HepG2 (cell line): ENCODE results near the gene CNP. TPM values are rescaled to one million over a fixed set of nuclear protein-coding genes. Genes with fewer than 3 reads are reported as not detected.

Experiments
- BORCS8-MEF2B ChIP-seq: sonication (generic); formaldehyde crosslinking; IDR thresholded peaks from 2 replicates; pipeline ENCODE4 v1.8.0; 2022; ENCODE audit warnings: mild to moderate bottlenecking, missing genetic modification reagents
- CREB1 ChIP-seq, 2 experiments: fragments of 450-650 bp in 1 of 2; IDR thresholded peaks; 2 replicates each; pipeline ENCODE4 v1.6.1; 2016 to 2017; ENCODE audit warnings: control low read depth in 1 of 2, mild to moderate bottlenecking in 1 of 2, missing compliant biosample characterization in 1 of 2, missing genetic modification characterization in 1 of 2
- GATAD1 ChIP-seq: IDR thresholded peaks from 2 replicates; pipeline ENCODE4 v1.6.1; 2016; ENCODE audit warnings: missing genetic modification reagents, missing compliant biosample characterization
- KIAA2018 ChIP-seq: sonication (generic); formaldehyde crosslinking; IDR thresholded peaks from 2 replicates; pipeline ENCODE4 v1.5.0; 2020; ENCODE audit warnings: mild to moderate bottlenecking, missing genetic modification reagents, borderline replicate concordance
- MBD4 ChIP-seq: IDR thresholded peaks from 2 replicates; pipeline ENCODE4 v1.6.1; 2012; ENCODE audit warnings: low read length, inconsistent platforms, borderline replicate concordance
- NONO ChIP-seq, 2 experiments: fragments of 450-650 bp in 1 of 2; sonication (generic) in 1 of 2; formaldehyde crosslinking in 1 of 2; IDR thresholded peaks in 1 of 2; conservative IDR thresholded peaks in 1 of 2; 2 replicates each; pipeline versions ENCODE4 v1.6.1 to v1.8.0; 2017 to 2022; ENCODE audit warnings: mild to moderate bottlenecking in 1 of 2, missing genetic modification reagents in 1 of 2, moderate library complexity in 1 of 2
- PPARG ChIP-seq: conservative IDR thresholded peaks from 2 replicates; pipeline ENCODE4 v1.6.1; 2016; ENCODE audit warnings: missing biosample characterization, missing genetic modification reagents
- RFX1 ChIP-seq: fragments of 450-650 bp; IDR thresholded peaks from 2 replicates; pipeline ENCODE4 v1.6.1; 2017
- TARDBP ChIP-seq: sonication (generic); formaldehyde crosslinking; IDR thresholded peaks from 2 replicates; pipeline ENCODE4 v1.8.0; 2022; ENCODE audit warnings: mild to moderate bottlenecking, missing genetic modification reagents
- TFAP4 ChIP-seq: sonication (generic); IDR thresholded peaks from 2 replicates; pipeline ENCODE4 v1.6.1; 2016; ENCODE audit warnings: low read depth, borderline replicate concordance
- YEATS2 ChIP-seq: sonication (generic); formaldehyde crosslinking; IDR thresholded peaks from 2 replicates; pipeline ENCODE4 v1.4.0; 2020; ENCODE audit warnings: missing genetic modification reagents, borderline replicate concordance
- ZNF678 ChIP-seq: sonication (generic); formaldehyde crosslinking; IDR thresholded peaks from 2 replicates; pipeline ENCODE4 v1.4.0; 2020; ENCODE audit warnings: mild to moderate bottlenecking, missing genetic modification reagents
- ZNF839 ChIP-seq: sonication (generic); formaldehyde crosslinking; IDR thresholded peaks from 2 replicates; pipeline ENCODE4 v1.4.0; 2020; ENCODE audit warnings: missing genetic modification reagents, mild to moderate bottlenecking, borderline replicate concordance
- polyA plus RNA-seq, 8 experiments: library from polyadenylated mRNA; depleted of rRNA in 3 of 8; stranded (reverse) in 7 of 8; unstranded in 1 of 8; fragments of >200 nt; fragmentation: Illumina TruSeq in 4 of 8; extraction: Trizol in 4 of 8; gene quantifications; 2 replicates each; pipeline versions ENCODE4 v1.2.1 to v1.2.3, GENCODE V29; 2011 to 2016; ENCODE audit warnings: low read depth in 4 of 8, missing spikeins in 1 of 8, mixed read lengths in 1 of 8; ENCODE audit not compliant: insufficient read depth in 1 of 8
- total RNA-seq, 5 experiments: library from RNA; depleted of rRNA; stranded (reverse); fragments of >200 nt; fragmentation: Illumina TruSeq; extraction: Trizol; gene quantifications; 2 replicates each; pipeline ENCODE4 v1.2.3, GENCODE V29; 2016; ENCODE audit warnings: low read depth in 1 of 5
- TF ChIP-seq, protein P1 (sequence below): sonication (generic); formaldehyde crosslinking; IDR thresholded peaks from 2 replicates; pipeline ENCODE4 v1.4.0; 2020; ENCODE audit warnings: mild to moderate bottlenecking, missing genetic modification reagents
- TF ChIP-seq, protein P2 (sequence below): sonication (generic); formaldehyde crosslinking; IDR thresholded peaks from 2 replicates; pipeline ENCODE4 v1.4.0; 2020; ENCODE audit warnings: missing genetic modification reagents

Gene CNP
- total and polyA plus RNA-seq, 2 of the 13 experiments (the other 11 are each of a cell fraction or from before 2014, with no cell fraction given): 97.2 to 161 TPM

DNA sequence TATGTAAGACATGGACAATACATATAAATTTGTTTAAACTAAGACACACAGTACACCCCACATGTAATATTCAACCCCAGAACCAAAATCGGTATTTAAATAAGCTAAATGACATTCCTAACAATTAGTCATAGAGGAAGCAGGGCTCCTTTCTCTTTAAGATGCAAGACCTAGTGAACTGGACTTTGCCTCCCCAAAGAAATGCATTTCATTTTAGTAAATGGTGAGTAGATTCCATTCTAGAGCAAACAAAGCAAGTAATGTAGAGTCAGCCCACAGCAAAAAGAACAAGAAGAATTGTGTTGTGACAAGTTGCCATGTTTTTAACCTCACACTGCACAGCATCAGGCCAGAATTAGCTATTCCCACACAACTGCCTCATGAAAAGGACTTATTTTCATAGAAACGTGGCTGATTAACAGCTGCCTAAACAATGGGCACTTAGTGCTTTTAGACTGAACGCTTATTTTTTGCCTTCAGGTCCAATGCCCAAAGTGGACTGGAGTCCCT is 36.3 kb downstream of the CNP start (continued):
- TF ChIP-seq ZNF678 (CRISPR knock-in tag) (no peak), PPARG (no peak), TARDBP (CRISPR knock-in tag) (0 out of 2 replicates have a peak, but pooled peaks have one; percentile 40), ZNF839 (CRISPR knock-in tag) (no peak), TFAP4 (no peak), KIAA2018 (no peak), CREB1 (IDR thresholded peaks at IDR 0.05) (no peak), CREB1 (CRISPR knock-in tag; IDR thresholded peaks at IDR 0.05) (peak; percentile 53; the same call in 1 of the 2 replicates), YEATS2 (CRISPR knock-in tag) (no peak; the same call in 1 of the 2 replicates), MBD4 (0 out of 2 replicates have a peak, but pooled peaks have one; percentile 49), RFX1 (no peak), NONO (IDR thresholded peaks at IDR 0.05) (no peak), NONO (CRISPR knock-in tag; conservative IDR thresholded peaks at IDR 0.05) (no peak), BORCS8-MEF2B (CRISPR knock-in tag) (no peak), GATAD1 (no peak)
- TF ChIP-seq, protein P1, sequence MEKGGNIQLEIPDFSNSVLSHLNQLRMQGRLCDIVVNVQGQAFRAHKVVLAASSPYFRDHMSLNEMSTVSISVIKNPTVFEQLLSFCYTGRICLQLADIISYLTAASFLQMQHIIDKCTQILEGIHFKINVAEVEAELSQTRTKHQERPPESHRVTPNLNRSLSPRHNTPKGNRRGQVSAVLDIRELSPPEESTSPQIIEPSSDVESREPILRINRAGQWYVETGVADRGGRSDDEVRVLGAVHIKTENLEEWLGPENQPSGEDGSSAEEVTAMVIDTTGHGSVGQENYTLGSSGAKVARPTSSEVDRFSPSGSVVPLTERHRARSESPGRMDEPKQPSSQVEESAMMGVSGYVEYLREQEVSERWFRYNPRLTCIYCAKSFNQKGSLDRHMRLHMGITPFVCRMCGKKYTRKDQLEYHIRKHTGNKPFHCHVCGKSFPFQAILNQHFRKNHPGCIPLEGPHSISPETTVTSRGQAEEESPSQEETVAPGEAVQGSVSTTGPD (CRISPR knock-in tag): no peak
- TF ChIP-seq, protein P2, sequence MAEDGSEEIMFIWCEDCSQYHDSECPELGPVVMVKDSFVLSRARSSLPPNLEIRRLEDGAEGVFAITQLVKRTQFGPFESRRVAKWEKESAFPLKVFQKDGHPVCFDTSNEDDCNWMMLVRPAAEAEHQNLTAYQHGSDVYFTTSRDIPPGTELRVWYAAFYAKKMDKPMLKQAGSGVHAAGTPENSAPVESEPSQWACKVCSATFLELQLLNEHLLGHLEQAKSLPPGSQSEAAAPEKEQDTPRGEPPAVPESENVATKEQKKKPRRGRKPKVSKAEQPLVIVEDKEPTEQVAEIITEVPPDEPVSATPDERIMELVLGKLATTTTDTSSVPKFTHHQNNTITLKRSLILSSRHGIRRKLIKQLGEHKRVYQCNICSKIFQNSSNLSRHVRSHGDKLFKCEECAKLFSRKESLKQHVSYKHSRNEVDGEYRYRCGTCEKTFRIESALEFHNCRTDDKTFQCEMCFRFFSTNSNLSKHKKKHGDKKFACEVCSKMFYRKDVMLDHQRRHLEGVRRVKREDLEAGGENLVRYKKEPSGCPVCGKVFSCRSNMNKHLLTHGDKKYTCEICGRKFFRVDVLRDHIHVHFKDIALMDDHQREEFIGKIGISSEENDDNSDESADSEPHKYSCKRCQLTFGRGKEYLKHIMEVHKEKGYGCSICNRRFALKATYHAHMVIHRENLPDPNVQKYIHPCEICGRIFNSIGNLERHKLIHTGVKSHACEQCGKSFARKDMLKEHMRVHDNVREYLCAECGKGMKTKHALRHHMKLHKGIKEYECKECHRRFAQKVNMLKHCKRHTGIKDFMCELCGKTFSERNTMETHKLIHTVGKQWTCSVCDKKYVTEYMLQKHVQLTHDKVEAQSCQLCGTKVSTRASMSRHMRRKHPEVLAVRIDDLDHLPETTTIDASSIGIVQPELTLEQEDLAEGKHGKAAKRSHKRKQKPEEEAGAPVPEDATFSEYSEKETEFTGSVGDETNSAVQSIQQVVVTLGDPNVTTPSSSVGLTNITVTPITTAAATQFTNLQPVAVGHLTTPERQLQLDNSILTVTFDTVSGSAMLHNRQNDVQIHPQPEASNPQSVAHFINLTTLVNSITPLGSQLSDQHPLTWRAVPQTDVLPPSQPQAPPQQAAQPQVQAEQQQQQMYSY (CRISPR knock-in tag): no peak
